GM18520 (cell line): ENCODE measurements around the gene SLC4A4.
A peak's percentile ranks its signal among the peaks of the same experiment; 100 is the strongest.

Experiments
- ATAC-seq: cut with Tn5 transposase; IDR thresholded peaks from one replicate; pipeline ENCODE4 v1.9.1; 2021; ENCODE audit not compliant: unreplicated experiment

The SLC4A4 gene

DNA sequence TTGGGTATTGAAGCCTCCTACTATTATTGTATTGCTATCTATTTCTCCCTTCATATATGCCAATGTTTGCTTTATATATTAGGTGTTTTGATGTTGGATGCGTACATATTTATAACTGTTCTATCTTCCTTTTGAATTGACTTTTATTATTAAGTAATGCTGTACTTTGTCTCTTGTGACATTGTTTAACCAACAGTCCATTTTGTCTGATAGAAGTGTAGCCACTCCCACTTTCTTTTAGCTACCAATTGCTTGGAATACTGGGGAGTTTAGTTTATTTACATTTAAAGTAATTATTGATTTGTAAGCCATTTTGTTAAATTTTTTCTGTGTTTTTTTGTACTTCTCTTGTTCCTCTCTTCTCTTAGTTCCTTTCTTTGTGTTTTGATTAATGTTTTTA is 249.2 kb downstream of the SLC4A4 start:
- no peak for ATAC-seq

DNA sequence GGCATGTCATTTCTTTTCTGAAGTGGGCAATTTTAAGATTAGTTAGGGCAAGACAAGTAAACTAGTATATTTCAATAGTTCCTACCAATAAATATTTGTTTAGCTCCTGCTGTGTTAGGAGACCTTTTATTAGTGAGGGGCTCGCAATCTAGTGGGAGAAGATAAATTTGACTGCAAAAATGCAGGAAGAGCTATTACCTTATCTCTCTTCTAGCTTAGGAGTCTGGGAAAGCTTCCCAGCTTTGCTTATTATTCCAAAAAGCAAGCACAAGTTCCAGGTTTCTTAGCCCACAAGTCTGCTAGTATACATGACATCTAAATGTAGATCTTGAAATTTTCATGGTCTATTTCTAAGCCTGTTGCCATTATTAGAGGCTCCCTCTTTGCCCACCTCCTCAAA is 254.0 kb downstream of the SLC4A4 start:
- no peak for ATAC-seq

DNA sequence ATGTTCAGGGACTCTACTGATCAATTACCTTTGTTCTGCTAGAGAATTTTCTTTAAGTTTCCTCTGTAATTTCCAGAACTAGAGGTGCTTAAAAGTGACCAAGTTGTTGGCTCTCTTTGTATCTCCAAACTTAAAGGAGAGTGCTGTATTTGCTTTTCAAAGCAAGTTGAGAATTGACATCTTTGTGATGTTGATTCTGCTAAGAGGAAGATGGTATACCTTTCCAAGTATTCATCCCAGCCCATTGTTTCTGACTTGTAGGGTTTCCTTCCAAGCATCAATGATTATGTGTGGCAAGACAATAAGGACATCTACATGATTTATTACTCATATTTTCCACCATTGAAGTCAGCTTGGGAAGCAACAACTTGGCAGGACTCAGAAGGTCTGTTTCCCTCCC is 254.5 kb downstream of the SLC4A4 start:
- no peak for ATAC-seq

DNA sequence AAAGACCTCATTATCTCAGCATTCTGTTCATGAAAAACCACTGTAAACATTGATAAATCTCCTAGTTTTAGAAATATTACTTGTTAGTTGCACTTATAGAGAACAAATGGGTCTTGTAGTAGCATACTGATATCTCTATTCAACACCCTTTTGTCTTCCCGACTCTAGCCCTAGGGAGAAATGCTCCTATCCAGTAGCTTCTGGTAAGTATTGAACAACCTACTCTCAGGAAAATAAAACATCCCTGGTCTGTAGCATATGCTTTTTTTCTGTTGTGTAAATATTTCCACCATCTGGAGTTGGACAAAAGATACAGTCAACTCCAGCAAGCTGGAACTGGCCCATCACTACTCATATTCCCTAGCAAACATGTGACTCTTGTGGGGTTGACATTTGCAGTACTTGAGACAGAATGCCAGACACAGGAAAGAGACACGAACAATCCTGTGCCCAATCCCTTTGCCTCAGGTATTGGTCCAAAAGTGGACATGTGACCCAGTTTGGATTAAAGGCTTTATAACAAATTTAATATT is 256.8 kb downstream of the SLC4A4 start:
- no peak for ATAC-seq

DNA sequence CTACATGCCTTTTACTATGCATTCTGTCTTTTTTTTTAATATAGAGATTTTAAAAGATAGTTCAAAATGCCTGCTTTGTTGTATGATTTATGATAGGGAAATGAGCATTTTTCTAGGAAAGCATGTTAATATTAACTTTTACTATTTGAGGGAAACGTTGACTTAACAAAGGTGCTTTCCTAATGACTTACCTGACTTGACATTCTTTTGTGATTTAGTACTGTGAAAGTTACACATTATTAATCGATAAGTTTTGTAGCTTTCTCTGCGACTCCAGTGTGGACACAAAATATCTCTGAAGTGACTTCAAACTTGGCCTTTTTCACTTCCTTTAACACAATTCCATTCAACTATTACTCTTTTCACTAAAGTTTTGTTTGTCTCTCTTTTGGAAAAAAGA is 260.8 kb downstream of the SLC4A4 start:
- no peak for ATAC-seq

DNA sequence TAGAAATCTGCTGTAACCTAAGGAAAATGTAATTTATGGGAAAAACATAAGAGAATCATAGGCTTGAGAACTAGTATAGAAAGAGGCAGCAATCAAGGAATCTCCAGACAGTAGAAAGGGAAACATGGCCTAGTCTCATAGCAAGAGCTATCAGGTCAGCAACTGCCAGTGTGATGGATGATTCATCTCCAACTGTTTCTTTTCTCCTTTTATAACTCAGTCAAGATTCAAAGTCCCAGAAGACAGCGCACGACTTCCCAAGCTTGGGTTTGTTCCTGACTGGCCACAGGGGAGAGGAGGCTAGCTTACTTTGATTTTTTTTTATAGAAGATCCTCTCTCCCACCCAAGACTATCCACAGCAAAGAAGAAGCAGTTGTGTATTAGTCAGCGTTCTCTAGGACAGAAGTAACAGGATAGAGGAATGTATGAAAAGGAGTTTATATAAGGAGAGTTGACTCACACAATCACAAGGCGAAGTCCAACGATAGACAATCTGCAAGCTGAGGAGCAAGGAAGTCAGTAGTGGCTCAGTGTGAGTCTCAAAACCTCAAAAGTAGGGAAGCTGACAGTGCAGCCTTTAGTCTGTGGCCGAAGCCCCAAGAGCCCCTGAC is 263.6 kb downstream of the SLC4A4 start:
- ATAC-seq = no peak

DNA sequence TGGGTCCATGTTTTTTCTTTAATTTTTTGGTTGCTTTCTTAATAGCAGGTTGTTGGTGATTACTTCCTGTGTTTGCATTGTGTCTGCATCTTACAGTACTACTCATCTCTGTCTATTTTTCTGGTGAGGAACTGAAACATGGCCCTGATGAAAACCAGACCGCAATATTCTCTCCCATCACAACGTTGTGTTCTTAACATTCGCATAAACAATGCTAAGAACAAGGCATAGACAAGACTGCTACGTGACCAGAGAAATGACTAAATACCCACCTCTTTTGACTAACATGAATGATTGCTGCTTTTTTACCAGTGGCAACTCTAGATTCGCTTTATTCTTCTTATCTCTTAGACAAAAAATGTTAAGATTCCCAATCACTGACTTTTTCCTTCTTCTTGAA is 266.0 kb downstream of the SLC4A4 start:
- peak; percentile 99 for ATAC-seq

DNA sequence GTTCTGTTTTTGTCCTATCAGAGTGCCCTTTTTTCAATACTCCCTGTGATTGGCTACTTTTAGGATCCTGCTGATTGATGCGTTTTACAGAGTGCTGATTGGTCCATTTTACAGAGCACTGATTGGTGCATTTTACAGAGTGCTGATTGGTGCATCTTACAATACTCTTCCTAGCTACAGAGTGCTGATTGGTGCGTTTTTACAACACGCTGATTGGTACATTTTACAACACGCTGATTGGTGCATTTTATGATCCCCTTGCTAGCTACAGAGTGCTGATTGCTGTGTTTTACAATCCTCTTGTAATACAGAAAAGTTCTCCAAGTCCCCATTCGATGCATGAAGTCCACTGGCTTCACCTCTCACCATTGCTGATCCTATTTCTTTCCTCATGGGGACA is 268.3 kb downstream of the SLC4A4 start:
- no peak for ATAC-seq

DNA sequence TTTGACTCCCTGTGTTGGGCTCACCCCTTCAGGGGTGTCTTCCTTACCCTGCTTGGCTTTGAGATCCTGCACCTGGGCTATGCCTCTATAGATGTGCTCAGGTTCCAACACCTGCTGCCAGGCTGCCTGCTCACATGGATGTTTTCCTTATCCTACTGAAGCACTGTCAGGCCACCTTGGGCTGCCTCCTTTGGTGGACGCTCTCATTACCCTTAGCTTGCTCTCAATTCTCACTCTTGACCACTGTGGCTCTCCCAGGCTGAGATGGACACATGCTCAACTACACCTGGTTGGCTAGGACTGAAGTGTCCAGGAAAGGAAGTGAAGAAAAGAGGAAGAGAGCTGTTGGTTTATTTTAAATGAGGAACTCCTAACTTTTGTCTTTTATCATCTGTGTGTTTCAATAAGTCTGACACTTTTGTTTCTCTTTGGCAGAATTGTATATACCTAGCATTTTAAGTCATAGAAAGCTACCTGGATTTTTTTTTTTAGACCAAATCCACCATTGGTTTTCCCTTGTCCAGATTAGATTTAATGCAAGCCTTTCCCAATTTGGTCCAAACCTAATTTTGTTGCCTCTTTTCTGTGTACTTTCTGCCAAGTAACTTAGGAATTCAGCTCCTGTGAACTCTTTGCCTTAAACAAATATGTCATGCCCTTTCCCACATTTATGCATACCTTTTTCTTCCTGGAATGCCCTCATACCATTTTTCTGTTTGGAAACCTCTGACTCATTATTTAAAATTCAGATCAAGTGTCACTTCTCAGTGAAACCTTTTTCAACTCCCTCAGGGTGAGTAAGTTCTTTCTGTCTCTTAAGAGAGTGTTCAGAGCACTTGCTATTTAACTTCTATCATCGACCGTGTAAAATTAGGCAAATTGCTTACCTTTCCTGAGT is 269.2 kb downstream of the SLC4A4 start:
- no peak for ATAC-seq

DNA sequence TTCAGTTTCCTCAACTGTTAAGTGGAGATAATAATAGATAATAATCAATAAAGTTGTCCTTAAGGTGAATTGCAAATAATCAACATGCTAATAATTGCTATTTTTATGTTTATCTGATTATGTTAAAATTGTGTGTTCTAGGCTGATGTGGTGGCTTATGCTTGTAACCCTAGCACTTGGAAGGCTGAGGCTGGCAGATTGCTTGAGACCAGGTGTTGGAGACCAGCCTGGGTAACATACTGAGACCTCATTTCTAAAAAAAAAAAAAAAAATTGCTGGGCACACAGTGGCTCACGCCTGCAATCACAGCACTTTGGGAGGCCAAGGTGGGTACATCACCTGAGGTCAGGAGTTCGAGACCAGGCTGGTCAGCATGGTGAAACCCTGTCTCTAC is 269.9 kb downstream of the SLC4A4 start:
- no peak for ATAC-seq

DNA sequence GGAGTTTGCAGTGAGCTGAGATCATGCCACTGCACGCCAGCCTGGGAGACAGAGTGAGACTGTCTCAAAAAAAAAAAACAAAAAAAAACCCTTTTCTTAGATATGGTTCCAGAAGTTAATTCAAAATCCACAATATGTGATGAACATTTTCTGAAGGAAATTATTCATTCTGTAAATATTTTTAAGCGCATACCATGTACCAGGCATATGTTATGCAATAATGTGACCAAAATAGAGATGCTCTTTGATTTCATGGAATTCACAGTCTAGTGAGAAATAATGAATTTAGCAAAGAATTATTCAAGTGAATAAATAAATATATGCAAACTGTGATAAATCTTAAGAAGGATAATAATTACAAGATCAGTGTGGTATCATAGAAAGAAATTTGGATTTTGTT is 270.3 kb downstream of the SLC4A4 start:
- no peak for ATAC-seq

DNA sequence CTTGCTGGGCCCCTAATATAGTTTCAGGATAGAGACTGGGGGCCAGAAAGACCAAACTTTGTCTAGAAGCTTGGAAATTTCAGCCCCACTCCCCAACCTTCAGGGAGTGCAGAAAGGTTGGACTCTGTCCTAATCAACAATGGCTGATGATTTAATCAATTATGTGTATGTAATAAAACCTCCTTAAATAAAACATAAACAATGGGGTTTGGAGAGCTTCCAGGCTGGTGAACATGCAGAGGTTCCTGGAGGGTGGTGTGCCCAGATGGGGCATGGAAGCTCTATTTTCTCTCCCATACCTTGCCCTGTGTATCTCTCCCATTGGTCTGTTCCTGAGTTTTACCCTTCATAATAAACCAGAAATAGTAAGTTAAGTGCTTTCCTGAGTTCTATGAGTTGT is 270.8 kb downstream of the SLC4A4 start:
- ATAC-seq = no peak

DNA sequence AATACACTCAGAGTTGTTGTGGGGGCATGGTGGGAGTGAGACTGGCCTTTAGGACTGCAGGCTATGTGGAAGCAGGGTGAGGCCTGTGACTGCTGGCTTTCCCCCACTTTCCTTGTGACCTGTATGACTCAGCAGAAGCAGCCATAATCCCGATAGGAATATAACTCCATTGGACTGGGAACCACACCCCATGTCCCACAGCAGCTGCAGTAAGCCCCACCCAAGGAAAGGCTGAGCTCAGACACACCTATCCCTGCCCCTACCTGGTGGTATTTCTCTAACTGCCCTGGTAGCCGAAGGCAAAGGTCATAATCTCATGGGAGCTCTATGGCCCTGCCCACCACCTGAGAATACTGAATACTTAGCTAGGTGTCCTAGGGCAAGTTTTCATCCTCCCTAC is 275.8 kb downstream of the SLC4A4 start:
- no peak for ATAC-seq

DNA sequence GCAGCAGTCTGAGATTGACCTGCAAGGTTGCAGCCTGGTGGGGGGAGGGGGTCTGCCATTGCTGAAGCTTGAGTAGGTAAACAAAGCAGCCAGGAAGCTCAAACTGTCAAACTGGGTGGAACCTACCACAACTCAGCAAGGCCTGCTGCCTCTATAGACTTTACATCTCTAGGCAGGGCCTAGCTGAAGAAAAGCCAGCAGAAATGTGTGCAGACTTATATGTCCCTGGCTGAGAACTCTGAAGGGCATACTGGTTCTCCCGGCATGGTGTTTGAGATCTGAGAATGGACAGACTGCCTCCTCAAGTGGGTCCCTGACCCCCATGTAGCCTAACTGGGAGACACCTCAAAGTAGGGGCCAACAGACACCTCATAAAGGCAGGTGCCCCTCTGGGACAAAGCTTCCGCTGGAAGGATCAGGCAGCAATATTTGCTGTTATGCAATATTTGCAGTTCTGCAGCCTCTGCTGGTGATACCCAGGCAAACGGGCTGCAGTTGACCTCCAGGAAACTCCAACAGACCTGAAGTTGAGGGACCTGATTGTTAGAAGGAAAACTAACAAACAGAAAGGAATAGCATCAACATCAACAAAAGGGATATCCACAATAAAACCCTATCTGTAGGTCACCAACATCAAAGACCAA is 277.5 kb downstream of the SLC4A4 start:
- no peak for ATAC-seq
